Right lobe of liver (tissue), 6 donors: Measurements from ENCODE around the gene ROR2. TPM values are rescaled to one million over a fixed set of nuclear protein-coding genes. Genes with fewer than 3 reads are reported as not detected.

Experiments used
- ATAC-seq, 4 donors: fragments of 200-7000 bp; cut with Tn5 transposase; one replicate each; pipeline ENCODE4 v1.9.1; 2020; ENCODE audit warnings: mild to moderate bottlenecking in 4 of 4, moderate library complexity in 4 of 4
- DNase-seq, 3 donors: peaks; one replicate each; pipeline ENCODE4 v3.0.0-alpha.2; 2020
- H3K27ac ChIP-seq, 3 donors: fragments of 200-600 bp; one replicate each; pipeline ENCODE4 v1.8.0; 2022
- H3K27me3 ChIP-seq, 2 donors: fragments of 200-600 bp; one replicate each; pipeline ENCODE4 v1.8.0; 2022
- H3K36me3 ChIP-seq, 4 donors: fragments of 200-600 bp; sonication (generic) in 1 of 4; one replicate each; pipeline versions ENCODE4 v1.5.1 to v1.8.0; 2017 to 2022; ENCODE audit warnings: control low read depth in 1 of 4
- H3K4me1 ChIP-seq, 4 donors: fragments of 200-600 bp; sonication (generic) in 1 of 4; one replicate each; pipeline versions ENCODE4 v1.5.1 to v1.8.0; 2017 to 2022; ENCODE audit warnings: control low read depth in 1 of 4
- H3K4me3 ChIP-seq, 3 donors: fragments of 200-600 bp; one replicate each; pipeline ENCODE4 v1.8.0; 2022
- H3K9me3 ChIP-seq, 4 donors: fragments of 200-600 bp; sonication (generic) in 1 of 4; one replicate each; pipeline versions ENCODE4 v1.5.1 to v1.8.0; 2017 to 2022; ENCODE audit warnings: control low read depth in 1 of 4
- POLR2A ChIP-seq: fragments of 450-650 bp; IDR thresholded peaks from one replicate; pipeline ENCODE4 v1.6.1; 2017; ENCODE audit warnings: antibody characterized with exemption, mild to moderate bottlenecking
- WGBS: methylation state at CpG from one replicate; pipeline ENCODE4 v1.1.6; 2018; ENCODE audit warnings: low coverage, low lambda C conversion rate; ENCODE audit not compliant: insufficient coverage; ENCODE audit errors: missing lambda C conversion rate; 5-methylcytosine and 5-hydroxymethylcytosine counted together
- intact Hi-C, 2 donors: fragments of 100-400 bp; cut with DNase I; formaldehyde crosslinking; loops; one replicate each; pipeline versions ENCODE4 v1.11.2 to v1.14.1; 2022
- total RNA-seq, 6 experiments: library from RNA; depleted of rRNA in 2 of 6; stranded (reverse); fragments of >200 nt in 2 of 6; fragmentation: NEBNext Ultra II Directional in 3 of 6; extraction: Animal tissue kit (Norgen Biotek cat#: 25700) in 3 of 6; gene quantifications; one replicate each; pipeline versions ENCODE4 v1.1.0 to v1.2.4, GENCODE V29; 2016 to 2023
- TF ChIP-seq, protein P1 (sequence below), 4 donors: fragments of 200-600 bp in 3 of 4; fragments of 450-650 bp in 1 of 4; IDR thresholded peaks; one replicate each; pipeline versions ENCODE4 v1.5.1 to v1.8.0; 2016 to 2022; ENCODE audit warnings: antibody characterized with exemption in 4 of 4, mild to moderate bottlenecking in 2 of 4
- donor health status: DM: no; HTN: yes; CAD: no.
- donor health status: DM: no; HTN: no; CAD: no.
- donor health status: DM: no; HTN: no; CAD: no.
- donor health status: DM: no; HTN: yes; CAD: no.
- donor health status: DM: no; HTN: yes; CAD: no.

Gene ROR2
- total RNA-seq, 6 experiments from 2014 or later = 0.12 to 1.2 (median 0.49) TPM; not detected in 1

DNA sequence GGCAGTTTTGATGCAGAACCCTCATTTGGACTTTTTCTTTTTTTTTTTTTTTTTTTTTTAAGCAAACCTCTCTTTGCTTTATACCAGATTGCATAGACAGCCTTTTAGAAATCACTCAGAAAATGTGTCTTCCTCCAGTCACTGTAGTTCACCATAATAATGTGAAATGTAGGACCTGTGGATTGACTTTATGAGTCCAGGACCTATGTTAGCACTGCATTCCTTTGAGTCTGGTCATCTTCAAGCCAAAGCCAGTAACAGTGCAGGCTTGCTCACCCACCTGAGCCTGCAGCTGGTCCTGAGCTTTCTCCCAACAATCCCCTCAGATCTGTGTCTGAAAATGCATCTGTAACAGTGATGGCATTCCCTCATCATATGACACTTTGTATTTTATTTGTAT, 415.7 kb downstream of the ROR2 start:
- intact Hi-C loops = no loop called here
- no peak for DNase-seq

DNA sequence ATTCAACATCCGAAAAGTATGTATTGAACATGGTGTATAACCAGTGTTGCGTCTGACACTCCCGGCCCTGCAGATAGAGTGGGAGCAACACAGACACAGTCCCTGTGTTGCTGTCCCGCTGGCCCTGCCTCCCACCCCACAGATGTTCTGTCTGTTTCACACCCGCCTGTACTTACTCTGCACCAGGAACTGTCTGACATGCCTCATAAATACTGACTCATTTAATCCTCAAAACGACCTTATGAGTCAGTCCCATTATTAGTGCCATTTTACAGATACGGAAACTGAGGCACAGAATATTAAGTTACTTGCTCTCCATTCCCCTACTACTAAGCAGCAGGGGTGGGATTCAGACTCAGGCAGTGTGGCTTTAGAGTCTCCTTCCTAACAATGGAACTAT, 416.6 kb downstream of the ROR2 start:
- no peak for ATAC-seq
- intact Hi-C loops = no loop called here
- Histone ChIP-seq H3K9me3 (no peaks in the 10 kb centered on the region), H3K4me3 (no peak overlapping the region), H3K36me3 (no peaks in the 10 kb centered on the region), H3K27ac (no peak overlapping the region), H3K4me1 (no peaks in the 10 kb centered on the region), H3K27me3 (no peaks in the 10 kb centered on the region)
- no peak for DNase-seq
- TF ChIP-seq POLR2A = no peak
- TF ChIP-seq, protein P1, sequence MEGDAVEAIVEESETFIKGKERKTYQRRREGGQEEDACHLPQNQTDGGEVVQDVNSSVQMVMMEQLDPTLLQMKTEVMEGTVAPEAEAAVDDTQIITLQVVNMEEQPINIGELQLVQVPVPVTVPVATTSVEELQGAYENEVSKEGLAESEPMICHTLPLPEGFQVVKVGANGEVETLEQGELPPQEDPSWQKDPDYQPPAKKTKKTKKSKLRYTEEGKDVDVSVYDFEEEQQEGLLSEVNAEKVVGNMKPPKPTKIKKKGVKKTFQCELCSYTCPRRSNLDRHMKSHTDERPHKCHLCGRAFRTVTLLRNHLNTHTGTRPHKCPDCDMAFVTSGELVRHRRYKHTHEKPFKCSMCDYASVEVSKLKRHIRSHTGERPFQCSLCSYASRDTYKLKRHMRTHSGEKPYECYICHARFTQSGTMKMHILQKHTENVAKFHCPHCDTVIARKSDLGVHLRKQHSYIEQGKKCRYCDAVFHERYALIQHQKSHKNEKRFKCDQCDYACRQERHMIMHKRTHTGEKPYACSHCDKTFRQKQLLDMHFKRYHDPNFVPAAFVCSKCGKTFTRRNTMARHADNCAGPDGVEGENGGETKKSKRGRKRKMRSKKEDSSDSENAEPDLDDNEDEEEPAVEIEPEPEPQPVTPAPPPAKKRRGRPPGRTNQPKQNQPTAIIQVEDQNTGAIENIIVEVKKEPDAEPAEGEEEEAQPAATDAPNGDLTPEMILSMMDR (IDR thresholded peaks at IDR 0.05) = no peak
- WGBS = 46% methylated on average over 4 of the region's 7 CpGs

More for the DNA sequence above, 415.7 kb downstream of the ROR2 start:
- Histone ChIP-seq H3K36me3 (no peaks in the 10 kb centered on the region), H3K4me3 (no peak overlapping the region), H3K9me3 (no peaks in the 10 kb centered on the region), H3K27ac (no peak overlapping the region), H3K27me3 (no peaks in the 10 kb centered on the region), H3K4me1 (no peaks in the 10 kb centered on the region)
- no peak for ATAC-seq
- TF ChIP-seq POLR2A = no peak
- TF ChIP-seq, protein P1 (IDR thresholded peaks at IDR 0.05) = no peak

DNA sequence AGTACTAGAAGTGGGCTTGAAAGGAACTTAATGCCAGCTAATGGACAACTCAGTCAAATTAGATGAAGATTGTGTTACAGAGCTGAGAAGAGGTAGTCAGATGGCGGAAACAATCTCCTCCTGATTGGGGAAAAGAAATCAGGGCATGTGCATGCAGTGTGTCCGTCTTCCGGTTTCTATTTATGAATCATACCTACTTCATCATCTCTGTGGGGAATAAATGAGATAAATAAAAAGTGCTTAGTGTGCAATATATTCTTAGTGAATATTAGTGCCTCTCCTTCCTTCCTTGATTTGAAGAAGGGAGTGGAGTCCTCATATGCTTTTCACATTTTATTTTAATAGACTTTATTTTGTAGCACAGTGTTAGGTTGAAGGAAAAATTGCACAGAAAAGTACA, 417.7 kb downstream of the ROR2 start:
- Histone ChIP-seq H3K27ac (no peak overlapping the region), H3K9me3 (no peaks in the 10 kb centered on the region), H3K4me1 (no peaks in the 10 kb centered on the region), H3K36me3 (no peaks in the 10 kb centered on the region), H3K4me3 (no peak overlapping the region), H3K27me3 (no peaks in the 10 kb centered on the region)
- TF ChIP-seq, protein P1 (IDR thresholded peaks at IDR 0.05) = no peak
- TF ChIP-seq POLR2A = no peak
- WGBS = 85% methylated on average over 3 of the region's 3 CpGs
- intact Hi-C loops = no loop called here
- DNase-seq (no peak), ATAC-seq (no peak)

DNA sequence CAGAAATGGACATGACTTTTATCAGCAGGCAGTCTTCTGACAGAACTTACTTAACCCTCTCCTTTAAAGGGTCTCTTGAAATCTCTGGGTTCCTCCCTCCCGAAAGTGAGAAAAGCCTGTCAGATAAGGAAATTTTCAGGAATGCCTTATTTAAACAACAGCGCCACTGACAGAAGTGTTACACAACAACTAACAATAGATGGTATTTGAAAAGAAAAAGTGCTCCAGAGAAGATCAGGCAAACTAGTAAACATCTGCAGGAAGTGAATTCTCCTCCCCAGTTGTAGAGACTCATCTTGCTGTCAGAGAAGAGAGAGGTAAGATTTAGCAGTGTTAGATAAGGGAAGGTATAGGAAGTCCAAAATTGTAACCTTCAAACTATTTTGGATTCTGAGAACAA, 419.2 kb downstream of the ROR2 start:
- Histone ChIP-seq H3K4me1 (no peaks in the 10 kb centered on the region), H3K36me3 (no peaks in the 10 kb centered on the region), H3K4me3 (no peak overlapping the region), H3K27ac (no peak overlapping the region), H3K27me3 (no peaks in the 10 kb centered on the region), H3K9me3 (no peaks in the 10 kb centered on the region)
- intact Hi-C loops = no loop called here
- 14% methylated on average over 2 of the region's 2 CpGs for WGBS
- DNase-seq (no peak), ATAC-seq (no peak)
- TF ChIP-seq POLR2A = no peak
- TF ChIP-seq, protein P1 (IDR thresholded peaks at IDR 0.05) = no peak

DNA sequence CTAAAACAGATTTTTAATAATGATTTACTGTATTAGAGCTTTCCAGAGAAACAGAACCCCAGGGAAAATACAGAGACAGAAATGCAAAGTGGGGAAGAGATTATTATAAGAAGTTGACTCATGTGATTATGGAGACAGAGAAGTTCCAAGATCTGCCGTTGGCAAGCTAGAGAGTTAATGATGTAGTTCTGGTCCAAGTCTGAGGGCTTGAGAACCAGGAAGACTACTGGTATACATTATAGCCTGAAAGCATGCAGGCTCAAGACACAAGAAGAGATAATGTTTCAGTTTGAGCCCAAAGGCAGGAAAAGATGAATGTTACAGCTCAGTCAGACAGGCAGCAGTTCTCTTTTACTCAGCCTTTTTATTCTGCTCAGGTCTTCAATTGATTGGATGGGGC, 427.5 kb downstream of the ROR2 start:
- ATAC-seq (no peak), DNase-seq (no peak)
- no peak for TF ChIP-seq POLR2A
- TF ChIP-seq, protein P1 (IDR thresholded peaks at IDR 0.05) = no peak
- no peaks in the 10 kb centered on the region for H3K4me1 ChIP-seq
- no peak overlapping the region for H3K27ac ChIP-seq
- H3K36me3 ChIP-seq = no peaks in the 10 kb centered on the region
- 60% methylated on average over 1 of the region's 1 CpG for WGBS
- no peaks in the 10 kb centered on the region for H3K9me3 ChIP-seq
- intact Hi-C loops = no loop called here
- no peaks in the 10 kb centered on the region for H3K27me3 ChIP-seq
- no peak overlapping the region for H3K4me3 ChIP-seq
